Subcutaneous adipose tissue (tissue), 4 donors: ENCODE measurements around the gene PIAS4. TPM values are rescaled to one million over a fixed set of nuclear protein-coding genes. Genes with fewer than 3 reads are reported as not detected.

ENCODE experiments used
- total RNA-seq, 4 donors: library from RNA; depleted of rRNA; stranded (reverse); fragments of >200 nt; gene quantifications; one replicate each; pipeline ENCODE4 v1.1.0, GENCODE V29; 2016
- TF ChIP-seq, protein P1 (sequence below): fragments of 450-650 bp; IDR thresholded peaks from one replicate; pipeline ENCODE4 v1.5.1; 2016; ENCODE audit warnings: low read depth, mild to moderate bottlenecking, control low read depth, antibody characterized with exemption, moderate library complexity

PIAS4 gene
- total RNA-seq, 4 donors from 2014 or later, result 7.7 to 50.4 (median 16.1) TPM

GRCh38 chr19:4064496-4065260, 57.1 kb downstream of the PIAS4 start:
- TF ChIP-seq, protein P1, sequence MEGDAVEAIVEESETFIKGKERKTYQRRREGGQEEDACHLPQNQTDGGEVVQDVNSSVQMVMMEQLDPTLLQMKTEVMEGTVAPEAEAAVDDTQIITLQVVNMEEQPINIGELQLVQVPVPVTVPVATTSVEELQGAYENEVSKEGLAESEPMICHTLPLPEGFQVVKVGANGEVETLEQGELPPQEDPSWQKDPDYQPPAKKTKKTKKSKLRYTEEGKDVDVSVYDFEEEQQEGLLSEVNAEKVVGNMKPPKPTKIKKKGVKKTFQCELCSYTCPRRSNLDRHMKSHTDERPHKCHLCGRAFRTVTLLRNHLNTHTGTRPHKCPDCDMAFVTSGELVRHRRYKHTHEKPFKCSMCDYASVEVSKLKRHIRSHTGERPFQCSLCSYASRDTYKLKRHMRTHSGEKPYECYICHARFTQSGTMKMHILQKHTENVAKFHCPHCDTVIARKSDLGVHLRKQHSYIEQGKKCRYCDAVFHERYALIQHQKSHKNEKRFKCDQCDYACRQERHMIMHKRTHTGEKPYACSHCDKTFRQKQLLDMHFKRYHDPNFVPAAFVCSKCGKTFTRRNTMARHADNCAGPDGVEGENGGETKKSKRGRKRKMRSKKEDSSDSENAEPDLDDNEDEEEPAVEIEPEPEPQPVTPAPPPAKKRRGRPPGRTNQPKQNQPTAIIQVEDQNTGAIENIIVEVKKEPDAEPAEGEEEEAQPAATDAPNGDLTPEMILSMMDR, result no peak

DNA sequence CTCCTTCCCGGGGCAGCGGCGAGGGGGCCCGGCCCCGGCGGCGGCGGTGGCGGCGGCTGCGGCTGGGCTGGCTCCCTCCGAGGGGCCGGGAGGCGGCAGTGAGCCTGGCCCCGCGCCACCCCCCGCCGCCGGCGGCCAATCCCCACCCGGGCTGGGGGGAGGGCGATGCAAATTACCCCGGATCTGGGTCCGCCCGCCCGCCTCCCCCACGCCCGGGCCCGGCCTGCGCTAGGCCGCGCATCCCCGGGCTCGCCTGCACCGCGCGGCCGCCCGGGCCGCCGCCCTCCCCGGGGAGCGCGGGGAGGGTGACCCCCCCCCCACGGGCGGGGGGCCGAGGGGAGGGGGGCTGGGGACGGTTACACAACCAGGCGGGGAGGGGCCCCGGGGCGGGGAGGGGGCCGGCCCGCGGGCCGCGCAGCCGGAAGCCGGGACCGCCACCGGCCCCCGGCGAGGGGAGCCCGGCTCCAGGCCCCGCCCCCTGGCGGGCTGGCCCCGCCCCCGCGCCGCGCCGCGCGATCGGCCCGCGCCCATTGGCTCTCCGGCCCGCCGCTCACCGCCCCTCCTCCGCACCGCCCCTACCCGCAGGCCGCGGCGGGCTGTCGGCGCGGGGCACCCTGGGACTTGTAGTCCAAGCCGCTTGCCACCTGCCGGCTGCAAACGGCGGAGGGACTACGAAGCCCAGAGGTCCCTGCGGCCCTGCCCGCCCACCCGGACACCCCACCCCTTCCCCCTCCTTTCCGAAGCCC, 58.1 kb downstream of the PIAS4 start:
- TF ChIP-seq, protein P1, result no peak

- TF ChIP-seq, protein P1, result no peak
These were observed 58.7 kb downstream of the PIAS4 start for GRCh38 chr19:4066176-4066606.

- TF ChIP-seq, protein P1, result no peak
These were observed 59.3 kb downstream of the PIAS4 start, which contains the start of gene ZBTB7A for GRCh38 chr19:4066682-4067395. TSS of gene ZBTB7A (minus strand) at chr19:4066899. CDS start at chr19:4055232, 11,667 bp downstream.

GRCh38 chr19:4067396-4068046, 60.0 kb downstream of the PIAS4 start:
- TF ChIP-seq, protein P1, result no peak

- TF ChIP-seq, protein P1, result no peak
These were observed 60.8 kb downstream of the PIAS4 start for GRCh38 chr19:4068047-4068966.
